ENCODE data around the gene SPTA1. TPM values are rescaled to one million over a fixed set of nuclear protein-coding genes. Genes with fewer than 3 reads are reported as not detected.

The SPTA1 gene
- total RNA-seq, 1 experiment from 2014 or later = 0.11 TPM

GRCh38 chr1:158654571-158654970, 31.9 kb downstream of the SPTA1 start (continued):
- TF ChIP-seq ZNF512 (CRISPR knock-in tag; IDR thresholded peaks at IDR 0.05; ENCODE audit: borderline replicate concordance) (no peak), ETV6 (CRISPR knock-in tag; IDR thresholded peaks at IDR 0.05) (no peak), HMGXB4 (CRISPR knock-in tag; IDR thresholded peaks at IDR 0.05) (no peak), ERG (CRISPR knock-in tag; IDR thresholded peaks at IDR 0.05) (no peak), MLX (CRISPR knock-in tag; IDR thresholded peaks at IDR 0.05) (no peak), AFF4 (CRISPR knock-in tag; IDR thresholded peaks at IDR 0.05; ENCODE audit: borderline replicate concordance) (no peak), GTF2I (CRISPR knock-in tag; conservative IDR thresholded peaks at IDR 0.05) (no peak), ATF3 (CRISPR knock-in tag; conservative IDR thresholded peaks at IDR 0.05) (no peak), NR3C1 (CRISPR knock-in tag; conservative IDR thresholded peaks at IDR 0.05; ENCODE audit: low read depth) (no peak), ZMAT4 (CRISPR knock-in tag; IDR thresholded peaks at IDR 0.05) (no peak), NFYB (CRISPR knock-in tag; conservative IDR thresholded peaks at IDR 0.05; ENCODE audit: low read depth) (no peak), GRHL2 (CRISPR knock-in tag; IDR thresholded peaks at IDR 0.05; ENCODE audit: insufficient replicate concordance, severe bottlenecking) (no peak), CREM (CRISPR knock-in tag; IDR thresholded peaks at IDR 0.05) (no peak)

- ATAC-seq (no peak), DNase-seq (ENCODE audit: low spot score) (no peak)
- Mint-ChIP-seq H3K36me3 (no peaks in the 10 kb centered on the region), H3K4me1 (0 out of 2 replicates have a peak, but pooled peaks cover 3% of the 10 kb centered on the region), H3K27ac (no peak overlapping the region), H3K4me3 (no peak overlapping the region), H3K9me3 (no peaks in the 10 kb centered on the region), H3K27me3 (ENCODE audit: low read depth) (no peaks in the 10 kb centered on the region)
- POLR2A ChIA-PET = no interaction called here
- CTCF ChIA-PET = no interaction called here
- TF ChIP-seq ZNF317 (CRISPR knock-in tag; IDR thresholded peaks at IDR 0.05; ENCODE audit: borderline replicate concordance, low read depth) (no peak), NR2C2 (CRISPR knock-in tag; IDR thresholded peaks at IDR 0.05) (no peak), ZNF423 (CRISPR knock-in tag; IDR thresholded peaks at IDR 0.05) (no peak), CTCF (IDR thresholded peaks at IDR 0.05) (no peak), ATF3 (CRISPR knock-in tag; conservative IDR thresholded peaks at IDR 0.05) (no peak), SMAD4 (CRISPR knock-in tag; IDR thresholded peaks at IDR 0.05) (no peak), ZNF219 (CRISPR knock-in tag; IDR thresholded peaks at IDR 0.05; ENCODE audit: borderline replicate concordance) (no peak), TP53 (CRISPR knock-in tag; IDR thresholded peaks at IDR 0.05) (no peak), ZNF416 (CRISPR knock-in tag; IDR thresholded peaks at IDR 0.05) (no peak), NR3C1 (CRISPR knock-in tag; conservative IDR thresholded peaks at IDR 0.05; ENCODE audit: low read depth) (no peak)
These were observed 32.4 kb downstream of the SPTA1 start for GRCh38 chr1:158654086-158654485.
